Measurements from ENCODE around the gene SGSM2.

- no peak for TF ChIP-seq CTCF (IDR thresholded peaks at IDR 0.05; ENCODE audit: poor library complexity, severe bottlenecking)
- no peak for TF ChIP-seq REST (IDR thresholded peaks at IDR 0.05; ENCODE audit: borderline replicate concordance)
- TF ChIP-seq EP300 (conservative IDR thresholded peaks at IDR 0.05; ENCODE audit: poor library complexity, severe bottlenecking), result no peak
- TF ChIP-seq MXI1 (conservative IDR thresholded peaks at IDR 0.05; ENCODE audit: poor library complexity, severe bottlenecking), result no peak
- TF ChIP-seq RAD21 (conservative IDR thresholded peaks at IDR 0.05), result no peak
Measured at GRCh38 chr17:2402544-2402943, 65.2 kb downstream of the SGSM2 start.
